Fibroblast of mammary gland (primary cell): Measurements from ENCODE around the gene TAAR1.
"Not testable (repeated sequence)": the region's sequence is repeated elsewhere in the genome, so short reads cannot be mapped to it uniquely, and the experiment has no call there.

Source experiments
- DNase-seq: peaks from one replicate; pipeline ENCODE4 v3.0.0-alpha.2; 2010; ENCODE audit warnings: low read depth
- H3K4me3 ChIP-seq: 2 replicates; pipeline ENCODE4 v1.5.1; 2011; ENCODE audit warnings: low read depth, mild to moderate bottlenecking, low read length, moderate library complexity; ENCODE audit not compliant: control insufficient read depth
- CTCF ChIP-seq: conservative IDR thresholded peaks from 2 replicates; pipeline ENCODE4 v1.5.1; 2011; ENCODE audit warnings: low read depth, low read length, inconsistent platforms; ENCODE audit not compliant: control insufficient read depth, insufficient read depth

The TAAR1 gene

GRCh38 chr6:132604635-132605152, 54.3 kb downstream of the TAAR1 start:
- no peak for TF ChIP-seq CTCF
- H3K4me3 ChIP-seq, result no peak overlapping the region

GRCh38 chr6:132600900-132601299, 58.1 kb downstream of the TAAR1 start:
- DNase-seq, H3K4me3 ChIP-seq: not testable (repeated sequence)

More at GRCh38 chr6:132604635-132605152, 54.3 kb downstream of the TAAR1 start:
- no peak for DNase-seq

- TF ChIP-seq CTCF, result peak; percentile 29
- no peak for DNase-seq
- no peak overlapping the region for H3K4me3 ChIP-seq
Measured at GRCh38 chr6:132598473-132598872, 60.5 kb downstream of the TAAR1 start.

GRCh38 chr6:132596201-132596600, 62.8 kb downstream of the TAAR1 start:
- H3K4me3 ChIP-seq, result no peak overlapping the region
- DNase-seq, result no peak
- no peak for TF ChIP-seq CTCF
